HepG2 (cell line): Measurements from ENCODE around the gene TRMT1. TPM values are rescaled to one million over a fixed set of nuclear protein-coding genes. Genes with fewer than 3 reads are reported as not detected.

Experiments
- ATRX ChIP-seq: sonication (generic); formaldehyde crosslinking; IDR thresholded peaks from 2 replicates; pipeline ENCODE4 v1.4.0; 2020; ENCODE audit warnings: missing genetic modification reagents, borderline replicate concordance
- FIP1L1 ChIP-seq: fragments of 200-400 bp; formaldehyde crosslinking; IDR thresholded peaks from 2 replicates; pipeline ENCODE4 v1.6.1; 2018; ENCODE audit warnings: low read depth, mild to moderate bottlenecking, low read length, moderate library complexity, borderline replicate concordance; ENCODE audit not compliant: insufficient read depth
- GPN1 ChIP-seq: sonication (generic); formaldehyde crosslinking; IDR thresholded peaks from 2 replicates; pipeline ENCODE4 v1.5.1; 2020; ENCODE audit warnings: missing genetic modification reagents, borderline replicate concordance
- MED1 ChIP-seq: sonication (generic); formaldehyde crosslinking; IDR thresholded peaks from 2 replicates; pipeline ENCODE4 v1.4.0; 2020; ENCODE audit warnings: missing genetic modification reagents
- MXD4 ChIP-seq: IDR thresholded peaks from 2 replicates; pipeline ENCODE4 v1.6.1; 2016; ENCODE audit warnings: mild to moderate bottlenecking, missing biosample characterization, missing genetic modification reagents
- MYC ChIP-seq: sonication (generic); formaldehyde crosslinking; IDR thresholded peaks from 2 replicates; pipeline ENCODE4 v1.9.0; 2021; ENCODE audit warnings: missing genetic modification reagents, borderline replicate concordance
- NR2F6 ChIP-seq, 2 experiments: IDR thresholded peaks; 2 replicates each; pipeline ENCODE4 v1.6.1; 2016; ENCODE audit warnings: antibody characterized with exemption in 1 of 2, mild to moderate bottlenecking in 1 of 2
- REL ChIP-seq: sonication (generic); formaldehyde crosslinking; conservative IDR thresholded peaks from 2 replicates; pipeline ENCODE4 v1.8.0; 2022; ENCODE audit warnings: mild to moderate bottlenecking, missing genetic modification reagents, moderate library complexity
- SIX4 ChIP-seq: sonication (generic); formaldehyde crosslinking; IDR thresholded peaks from 2 replicates; pipeline ENCODE4 v1.4.0; 2020; ENCODE audit warnings: missing genetic modification reagents
- TBX3 ChIP-seq: fragments of 450-650 bp; IDR thresholded peaks from 2 replicates; pipeline ENCODE4 v1.6.1; 2017; ENCODE audit warnings: antibody characterized with exemption, mild to moderate bottlenecking, inconsistent platforms, borderline replicate concordance
- YEATS4 ChIP-seq: sonication (generic); formaldehyde crosslinking; IDR thresholded peaks from 2 replicates; pipeline ENCODE4 v1.4.0; 2020; ENCODE audit warnings: missing genetic modification reagents, borderline replicate concordance
- ZBTB21 ChIP-seq: sonication (generic); formaldehyde crosslinking; IDR thresholded peaks from 2 replicates; pipeline ENCODE4 v1.4.0; 2020; ENCODE audit warnings: missing genetic modification reagents
- ZNF232 ChIP-seq: sonication (generic); formaldehyde crosslinking; IDR thresholded peaks from 2 replicates; pipeline ENCODE4 v1.4.0; 2020; ENCODE audit warnings: missing genetic modification reagents, borderline replicate concordance
- ZNF292 ChIP-seq: sonication (generic); formaldehyde crosslinking; IDR thresholded peaks from 2 replicates; pipeline ENCODE4 v1.8.1; 2022; ENCODE audit warnings: mild to moderate bottlenecking, low read depth, missing genetic modification reagents, borderline replicate concordance
- ZNF343 ChIP-seq: sonication (generic); formaldehyde crosslinking; IDR thresholded peaks from 2 replicates; pipeline ENCODE4 v1.4.0; 2020; ENCODE audit warnings: mild to moderate bottlenecking, missing genetic modification reagents
- ZNF605 ChIP-seq: sonication (generic); formaldehyde crosslinking; IDR thresholded peaks from 2 replicates; pipeline ENCODE4 v1.8.0; 2022; ENCODE audit warnings: mild to moderate bottlenecking, missing genetic modification reagents
- ZNF713 ChIP-seq: sonication (generic); formaldehyde crosslinking; IDR thresholded peaks from 2 replicates; pipeline ENCODE4 v1.4.0; 2020; ENCODE audit warnings: mild to moderate bottlenecking, missing genetic modification reagents
- ZNF782 ChIP-seq: sonication (generic); formaldehyde crosslinking; IDR thresholded peaks from 2 replicates; pipeline ENCODE4 v1.4.0; 2020; ENCODE audit warnings: missing genetic modification reagents, mild to moderate bottlenecking, borderline replicate concordance
- ZNF891 ChIP-seq: sonication (generic); formaldehyde crosslinking; IDR thresholded peaks from 2 replicates; pipeline ENCODE4 v1.5.0; 2020; ENCODE audit warnings: mild to moderate bottlenecking, missing genetic modification reagents
- ZSCAN21 ChIP-seq: sonication (generic); formaldehyde crosslinking; IDR thresholded peaks from 2 replicates; pipeline ENCODE4 v1.8.0; 2022; ENCODE audit warnings: mild to moderate bottlenecking, missing genetic modification reagents, moderate library complexity, borderline replicate concordance
- polyA plus RNA-seq, 8 experiments: library from polyadenylated mRNA; depleted of rRNA in 3 of 8; stranded (reverse) in 7 of 8; unstranded in 1 of 8; fragments of >200 nt; fragmentation: Illumina TruSeq in 4 of 8; extraction: Trizol in 4 of 8; gene quantifications; 2 replicates each; pipeline versions ENCODE4 v1.2.1 to v1.2.3, GENCODE V29; 2011 to 2016; ENCODE audit warnings: low read depth in 4 of 8, missing spikeins in 1 of 8, mixed read lengths in 1 of 8; ENCODE audit not compliant: insufficient read depth in 1 of 8
- total RNA-seq, 5 experiments: library from RNA; depleted of rRNA; stranded (reverse); fragments of >200 nt; fragmentation: Illumina TruSeq; extraction: Trizol; gene quantifications; 2 replicates each; pipeline ENCODE4 v1.2.3, GENCODE V29; 2016; ENCODE audit warnings: low read depth in 1 of 5
- TF ChIP-seq, protein P1 (sequence below): sonication (generic); formaldehyde crosslinking; IDR thresholded peaks from 2 replicates; pipeline ENCODE4 v1.5.0; 2020; ENCODE audit warnings: missing genetic modification reagents, mild to moderate bottlenecking, borderline replicate concordance
- TF ChIP-seq, protein P2 (sequence below): IDR thresholded peaks from 2 replicates; pipeline ENCODE4 v1.6.1; 2016; ENCODE audit warnings: low read depth, control low read depth
- TF ChIP-seq, protein P3 (sequence below): sonication (generic); formaldehyde crosslinking; IDR thresholded peaks from 2 replicates; pipeline ENCODE4 v1.8.0; 2022; ENCODE audit warnings: missing genetic modification reagents, low read depth, mild to moderate bottlenecking, borderline replicate concordance
- TF ChIP-seq, protein P4 (sequence below): sonication (generic); formaldehyde crosslinking; conservative IDR thresholded peaks from 2 replicates; pipeline ENCODE4 v1.8.1; 2023; ENCODE audit warnings: missing genetic modification reagents
- TF ChIP-seq, protein P5 (sequence below): sonication (generic); formaldehyde crosslinking; IDR thresholded peaks from 2 replicates; pipeline ENCODE4 v1.8.1; 2023; ENCODE audit warnings: mild to moderate bottlenecking, missing genetic modification reagents

TRMT1 gene
- total and polyA plus RNA-seq, 2 of the 13 experiments (the other 11 are each of a cell fraction or from before 2014, with no cell fraction given): 35.5 to 44.1 TPM

DNA sequence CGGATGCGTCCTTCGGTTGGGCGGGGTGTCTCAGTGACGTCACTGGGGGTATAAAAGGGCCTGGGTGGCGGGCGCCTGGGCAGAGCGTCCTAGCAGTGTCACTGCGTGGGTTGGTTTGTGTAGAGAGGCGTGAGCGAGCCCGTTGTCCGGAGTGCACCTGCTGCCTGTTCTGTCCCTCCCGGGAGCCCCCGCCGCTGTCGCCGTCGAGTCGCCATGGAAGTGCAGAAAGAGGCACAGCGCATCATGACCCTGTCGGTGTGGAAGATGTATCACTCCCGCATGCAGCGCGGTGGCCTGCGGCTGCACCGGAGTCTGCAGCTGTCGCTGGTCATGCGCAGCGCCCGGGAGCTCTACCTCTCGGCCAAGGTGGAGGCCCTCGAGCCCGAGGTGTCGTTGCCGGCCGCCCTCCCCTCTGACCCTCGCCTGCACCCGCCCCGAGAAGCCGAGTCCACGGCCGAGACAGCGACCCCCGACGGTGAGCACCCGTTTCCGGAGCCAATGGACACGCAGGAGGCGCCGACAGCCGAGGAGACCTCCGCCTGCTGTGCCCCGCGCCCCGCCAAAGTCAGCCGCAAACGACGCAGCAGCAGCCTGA lies 36.5 kb upstream of the TRMT1 start (continued):
- TF ChIP-seq, protein P1, sequence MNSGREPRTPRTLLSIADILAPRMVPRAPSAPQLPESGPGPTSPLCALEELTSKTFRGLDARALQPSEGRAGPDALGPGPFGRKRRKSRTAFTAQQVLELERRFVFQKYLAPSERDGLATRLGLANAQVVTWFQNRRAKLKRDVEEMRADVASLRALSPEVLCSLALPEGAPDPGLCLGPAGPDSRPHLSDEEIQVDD (CRISPR knock-in tag): no peak
- TF ChIP-seq, protein P2, sequence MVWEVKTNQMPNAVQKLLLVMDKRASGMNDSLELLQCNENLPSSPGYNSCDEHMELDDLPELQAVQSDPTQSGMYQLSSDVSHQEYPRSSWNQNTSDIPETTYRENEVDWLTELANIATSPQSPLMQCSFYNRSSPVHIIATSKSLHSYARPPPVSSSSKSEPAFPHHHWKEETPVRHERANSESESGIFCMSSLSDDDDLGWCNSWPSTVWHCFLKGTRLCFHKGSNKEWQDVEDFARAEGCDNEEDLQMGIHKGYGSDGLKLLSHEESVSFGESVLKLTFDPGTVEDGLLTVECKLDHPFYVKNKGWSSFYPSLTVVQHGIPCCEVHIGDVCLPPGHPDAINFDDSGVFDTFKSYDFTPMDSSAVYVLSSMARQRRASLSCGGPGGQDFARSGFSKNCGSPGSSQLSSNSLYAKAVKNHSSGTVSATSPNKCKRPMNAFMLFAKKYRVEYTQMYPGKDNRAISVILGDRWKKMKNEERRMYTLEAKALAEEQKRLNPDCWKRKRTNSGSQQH (CRISPR knock-in tag): peak; percentile 46; the same call in 1 of the 2 replicates
- TF ChIP-seq MXD4 (CRISPR knock-in tag) (peak; percentile 42; the same call in 1 of the 2 replicates), ZNF891 (CRISPR knock-in tag) (no peak), ZSCAN21 (CRISPR knock-in tag) (peak; percentile 80; the same call in 1 of the 2 replicates), MED1 (CRISPR knock-in tag) (peak; percentile 78), ZNF292 (no peak), REL (CRISPR knock-in tag) (no peak), ZNF605 (CRISPR knock-in tag) (no peak), ZNF232 (peak; percentile 68; the same call in 1 of the 2 replicates), ZNF782 (CRISPR knock-in tag) (no peak), TBX3 (no peak), ATRX (CRISPR knock-in tag) (0 out of 2 replicates have a peak, but pooled peaks have one; percentile 45), ZBTB21 (CRISPR knock-in tag) (0 out of 2 replicates have a peak, but pooled peaks have one; percentile 45), SIX4 (CRISPR knock-in tag) (peak; percentile 49; the same call in 1 of the 2 replicates), MYC (no peak), NR2F6 (IDR thresholded peaks at IDR 0.05) (no peak; the same call in 1 of the 2 replicates), NR2F6 (CRISPR knock-in tag; IDR thresholded peaks at IDR 0.05) (no peak), FIP1L1 (no peak), ZNF713 (CRISPR knock-in tag) (no peak), ZNF343 (CRISPR knock-in tag) (no peak), GPN1 (no peak), YEATS4 (CRISPR knock-in tag) (0 out of 2 replicates have a peak, but pooled peaks have one; percentile 8)
- TF ChIP-seq, protein P3, sequence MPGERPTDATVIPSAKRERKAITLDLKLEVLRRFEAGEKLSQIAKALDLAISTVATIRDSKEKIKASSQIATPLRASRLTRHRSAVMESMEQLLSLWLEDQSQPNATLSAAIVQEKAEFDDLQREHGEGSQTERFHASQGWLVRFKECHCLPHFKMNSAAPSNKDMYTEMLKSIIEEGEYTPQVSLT (CRISPR knock-in tag): no peak
- TF ChIP-seq, protein P4, sequence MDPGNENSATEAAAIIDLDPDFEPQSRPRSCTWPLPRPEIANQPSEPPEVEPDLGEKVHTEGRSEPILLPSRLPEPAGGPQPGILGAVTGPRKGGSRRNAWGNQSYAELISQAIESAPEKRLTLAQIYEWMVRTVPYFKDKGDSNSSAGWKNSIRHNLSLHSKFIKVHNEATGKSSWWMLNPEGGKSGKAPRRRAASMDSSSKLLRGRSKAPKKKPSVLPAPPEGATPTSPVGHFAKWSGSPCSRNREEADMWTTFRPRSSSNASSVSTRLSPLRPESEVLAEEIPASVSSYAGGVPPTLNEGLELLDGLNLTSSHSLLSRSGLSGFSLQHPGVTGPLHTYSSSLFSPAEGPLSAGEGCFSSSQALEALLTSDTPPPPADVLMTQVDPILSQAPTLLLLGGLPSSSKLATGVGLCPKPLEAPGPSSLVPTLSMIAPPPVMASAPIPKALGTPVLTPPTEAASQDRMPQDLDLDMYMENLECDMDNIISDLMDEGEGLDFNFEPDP: no peak
- TF ChIP-seq, protein P5, sequence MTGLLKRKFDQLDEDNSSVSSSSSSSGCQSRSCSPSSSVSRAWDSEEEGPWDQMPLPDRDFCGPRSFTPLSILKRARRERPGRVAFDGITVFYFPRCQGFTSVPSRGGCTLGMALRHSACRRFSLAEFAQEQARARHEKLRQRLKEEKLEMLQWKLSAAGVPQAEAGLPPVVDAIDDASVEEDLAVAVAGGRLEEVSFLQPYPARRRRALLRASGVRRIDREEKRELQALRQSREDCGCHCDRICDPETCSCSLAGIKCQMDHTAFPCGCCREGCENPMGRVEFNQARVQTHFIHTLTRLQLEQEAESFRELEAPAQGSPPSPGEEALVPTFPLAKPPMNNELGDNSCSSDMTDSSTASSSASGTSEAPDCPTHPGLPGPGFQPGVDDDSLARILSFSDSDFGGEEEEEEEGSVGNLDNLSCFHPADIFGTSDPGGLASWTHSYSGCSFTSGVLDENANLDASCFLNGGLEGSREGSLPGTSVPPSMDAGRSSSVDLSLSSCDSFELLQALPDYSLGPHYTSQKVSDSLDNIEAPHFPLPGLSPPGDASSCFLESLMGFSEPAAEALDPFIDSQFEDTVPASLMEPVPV (CRISPR knock-in tag): 0 out of 2 replicates have a peak, but pooled peaks have one; percentile 47
